Heart left ventricle (tissue), 16 donors: Measurements from ENCODE around the gene AACS. TPM values are rescaled to one million over a fixed set of nuclear protein-coding genes. Genes with fewer than 3 reads are reported as not detected.

Experiments
- ATAC-seq, 4 donors: fragments of 200-7000 bp; cut with Tn5 transposase; one replicate each; pipeline ENCODE4 v1.9.1; 2020 to 2022; ENCODE audit warnings: moderate library complexity in 4 of 4, mild to moderate bottlenecking in 3 of 4, moderate number of reproducible peaks in 1 of 4
- DNase-seq, 5 donors: peaks; one replicate each; pipeline ENCODE4 v3.0.0-alpha.2; 2020
- H3K27ac ChIP-seq, 12 donors: fragments of 200-600 bp; sonication (generic) in 4 of 12; one replicate each; pipeline versions ENCODE4 v1.5.0 to v1.8.0; 2016 to 2022; ENCODE audit warnings: mild to moderate bottlenecking in 2 of 12
- H3K27me3 ChIP-seq, 9 donors: fragments of 200-600 bp; sonication (generic) in 2 of 9; one replicate each; pipeline versions ENCODE4 v1.5.1 to v1.8.0; 2016 to 2022; ENCODE audit warnings: mild to moderate bottlenecking in 3 of 9
- H3K36me3 ChIP-seq, 9 donors: fragments of 200-600 bp; sonication (generic) in 2 of 9; one replicate each; pipeline versions ENCODE4 v1.5.0 to v1.8.0; 2018 to 2022; ENCODE audit warnings: mild to moderate bottlenecking in 2 of 9
- H3K4me1 ChIP-seq, 12 donors: fragments of 200-600 bp; sonication (generic) in 4 of 12; one replicate each; pipeline versions ENCODE4 v1.5.0 to v1.8.0; 2016 to 2022; ENCODE audit warnings: mild to moderate bottlenecking in 3 of 12
- H3K4me3 ChIP-seq, 12 donors: fragments of 200-600 bp; sonication (generic) in 4 of 12; one replicate each; pipeline versions ENCODE4 v1.5.0 to v1.8.0; 2017 to 2022; ENCODE audit warnings: mild to moderate bottlenecking in 9 of 12, moderate library complexity in 4 of 12
- H3K9me3 ChIP-seq, 12 donors: fragments of 200-600 bp; sonication (generic) in 4 of 12; one replicate each; pipeline versions ENCODE4 v1.5.0 to v1.8.0; 2016 to 2022; ENCODE audit warnings: mild to moderate bottlenecking in 1 of 12
- CTCF ChIP-seq, 12 donors: fragments of 200-600 bp; sonication (generic) in 4 of 12; IDR thresholded peaks; one replicate each; pipeline versions ENCODE4 v1.5.0 to v1.8.0; 2018 to 2022; ENCODE audit warnings: antibody characterized with exemption in 12 of 12, mild to moderate bottlenecking in 5 of 12
- POLR2A ChIP-seq, 2 donors: fragments of 450-650 bp; IDR thresholded peaks; one replicate each; pipeline ENCODE4 v1.6.1; 2017; ENCODE audit warnings: antibody characterized with exemption in 2 of 2, mild to moderate bottlenecking in 2 of 2, moderate library complexity in 2 of 2
- WGBS, 4 donors: extraction: QIAGEN DNeasy Blood & Tissue Kit in 2 of 4; methylation state at CpG; one replicate each; pipeline versions ENCODE4 v1.1.5 to v1.1.7; 2013 to 2018; 5-methylcytosine and 5-hydroxymethylcytosine counted together
- intact Hi-C, 10 donors: fragments of 100-400 bp; cut with DNase I; formaldehyde crosslinking; loops; one replicate each; pipeline versions ENCODE4 v1.11.1 to v1.14.2; 2022
- polyA plus RNA-seq, 2 donors: library from polyadenylated mRNA; stranded (reverse); fragments of 200-250 nt; gene quantifications; one replicate each; pipeline ENCODE4 v1.2.3, GENCODE V29; 2013
- total RNA-seq, 9 donors: library from RNA; depleted of rRNA in 2 of 9; stranded (reverse); fragments of >200 nt in 2 of 9; fragmentation: NEBNext Ultra II Directional in 3 of 9; extraction: Animal tissue kit (Norgen Biotek cat#: 25700) in 3 of 9; gene quantifications; one replicate each; pipeline versions ENCODE4 v1.1.0 to v1.2.4, GENCODE V29; 2016 to 2023
- donor health status: ischemic (EF 13 %, LVEDD 7.1; RV severe dilation, severe dysfunction).
- donor health status: healthy with polysubstance abuse.
- donor health status: DM: no; HTN: yes; CAD: no.
- donor health status: DM: no; HTN: no; CAD: no.
- donor health status: ischemic (EF 25% LVEDD 6.9; RV normal size, moderate dysfunction).
- donor health status: ischemic (EF 25% LVEDD 5.7; RV mildly dilated, moderate dysfunction).
- donor health status: healthy.
- donor health status: DM: yes; HTN: yes; CAD: no.
- donor health status: ischemic (EF 35%, LVEDD 5.7; RV mildly dilated, moderate dysfunction).
- donor health status: nonischemic (EF 11% LVEDD 7.7; RV severe dilation, severe dysfunction).
- donor health status: DM: yes; HTN: yes; CAD: no.
- donor health status: PGD.
- donor health status: ischemic (EF 29% LVEDD 5.4; RV normal size, mild dysfunction).
- donor health status: nonischemic (EF 23%, LVEDD 6.1; RV moderate dilation, normal function).

The AACS gene
- total and polyA plus RNA-seq, 11 donors = 7.4 to 19.3 (median 12.4) TPM

GRCh38 chr12:125145196-125145595 lies 80.0 kb downstream of the AACS start:
- WGBS, 4 donors = 75 to 91% (median 89%) methylated on average over 12 of the region's 12 CpGs
- H3K4me3 ChIP-seq = no peak overlapping the region
- TF ChIP-seq CTCF (IDR thresholded peaks at IDR 0.05) = no peak
- no peak for TF ChIP-seq POLR2A (IDR thresholded peaks at IDR 0.05)
- intact Hi-C loops = no loop called here
- H3K27me3 ChIP-seq = no peaks in the 10 kb centered on the region
- peak in 1 of 5 donors; percentile 16 for DNase-seq
- no peaks in the 10 kb centered on the region for H3K9me3 ChIP-seq
- H3K4me1 ChIP-seq = peaks cover 0 to 11% (median 2%) of the 10 kb centered on the region in 12 donors
- ATAC-seq = no peak
- no peak overlapping the region for H3K27ac ChIP-seq
- no peaks in the 10 kb centered on the region for H3K36me3 ChIP-seq

- Histone ChIP-seq H3K27me3 (no peaks in the 10 kb centered on the region), H3K27ac (no peak overlapping the region), H3K4me1 (peaks cover 0 to 8% (median under 1%) of the 10 kb centered on the region in 12 donors), H3K4me3 (no peak overlapping the region), H3K36me3 (no peaks in the 10 kb centered on the region), H3K9me3 (no peaks in the 10 kb centered on the region)
- TF ChIP-seq CTCF (IDR thresholded peaks at IDR 0.05) (no peak), POLR2A (IDR thresholded peaks at IDR 0.05) (no peak)
- intact Hi-C loops = no loop called here
- DNase-seq (no peak), ATAC-seq (no peak)
- whole genome bisulfite sequencing, 4 donors = 77 to 91% (median 82%) methylated on average over 6 of the region's 6 CpGs
Observed at GRCh38 chr12:125148316-125148715, 83.1 kb downstream of the AACS start.

- no peak for DNase-seq
- no peak for TF ChIP-seq CTCF (IDR thresholded peaks at IDR 0.05)
- TF ChIP-seq POLR2A (IDR thresholded peaks at IDR 0.05) = no peak
- Histone ChIP-seq H3K4me1 (no peaks in the 10 kb centered on the region), H3K27me3 (no peaks in the 10 kb centered on the region), H3K36me3 (no peaks in the 10 kb centered on the region), H3K4me3 (no peak overlapping the region), H3K27ac (no peak overlapping the region), H3K9me3 (no peaks in the 10 kb centered on the region)
- ATAC-seq = no peak
- intact Hi-C loops = no loop called here
- WGBS, 4 donors = 73 to 81% (median 77%) methylated on average over 11 of the region's 11 CpGs
Observed at GRCh38 chr12:125149160-125150108, 84.2 kb downstream of the AACS start.

GRCh38 chr12:125151284-125151683 lies 86.0 kb downstream of the AACS start:
- H3K4me1 ChIP-seq = peaks cover 0 to 5% (median 0%) of the 10 kb centered on the region in 12 donors
- H3K27ac ChIP-seq = no peak overlapping the region
- TF ChIP-seq CTCF (IDR thresholded peaks at IDR 0.05) (no peak), POLR2A (IDR thresholded peaks at IDR 0.05) (no peak)
- ATAC-seq (no peak), DNase-seq (no peak)
- no peaks in the 10 kb centered on the region for H3K27me3 ChIP-seq
- no peaks in the 10 kb centered on the region for H3K36me3 ChIP-seq
- intact Hi-C loops = no loop called here
- 87 to 93% (median 90%) methylated on average over 9 of the region's 9 CpGs for WGBS, 4 donors
- no peaks in the 10 kb centered on the region for H3K9me3 ChIP-seq
- no peak overlapping the region for H3K4me3 ChIP-seq
